H1 (cell line): ENCODE results near the gene TMEM59L. TPM values are rescaled to one million over a fixed set of nuclear protein-coding genes. Genes with fewer than 3 reads are reported as not detected.
A peak's percentile ranks its signal among the peaks of the same experiment; 100 is the strongest.

ENCODE experiments used
- CTCF ChIA-PET: fragments of 300-600 bp; sonication (Branson Sonifier 250); formaldehyde crosslinking; loops from one replicate; lab custom pipeline; 2021; ENCODE audit not compliant: partially characterized antibody; lab: Charles Lee
- POLR2A ChIA-PET: fragments of 300-600 bp; sonication (Branson Sonifier 250); formaldehyde crosslinking; loops from one replicate; lab custom pipeline; 2021; ENCODE audit warnings: inconsistent platforms; ENCODE audit not compliant: partially characterized antibody; lab: Charles Lee
- DNase-seq, 2 experiments: peaks; one replicate each; pipeline versions ENCODE4 v3.0.0 to v3.0.0-alpha.2; 2010 to 2022; ENCODE audit warnings: low spot score in 2 of 2, low read depth in 1 of 2, mixed read lengths in 1 of 2
- FAIRE-seq: peaks from 2 replicates; lab custom pipeline; 2011; peaks lifted over from hg19 to GRCh38; lab: Jason Lieb, UNC
- H2AFZ ChIP-seq: 2 replicates; pipeline ENCODE4 v1.8.1; 2012; ENCODE audit warnings: low read length, inconsistent platforms
- H2AK5ac ChIP-seq: 2 replicates; pipeline ENCODE4 v1.6.1; 2013; ENCODE audit warnings: low read depth, low read length
- H2BK120ac ChIP-seq: replicated peaks from 2 replicates; pipeline ENCODE3; 2013; ENCODE audit warnings: low read depth, low read length, inconsistent platforms
- H2BK12ac ChIP-seq: 2 replicates; pipeline ENCODE4 v1.6.1; 2013; ENCODE audit warnings: low read depth, low read length
- H2BK15ac ChIP-seq: 2 replicates; pipeline ENCODE4 v1.6.1; 2013; ENCODE audit warnings: low read length
- H2BK20ac ChIP-seq: 2 replicates; pipeline ENCODE4 v1.6.1; 2013; ENCODE audit warnings: low read length
- H2BK5ac ChIP-seq: 2 replicates; pipeline ENCODE4 v1.6.1; 2013; ENCODE audit warnings: low read depth, low read length
- H3K14ac ChIP-seq: 2 replicates; pipeline ENCODE4 v1.6.1; 2013; ENCODE audit warnings: inconsistent platforms; ENCODE audit not compliant: insufficient read length
- H3K18ac ChIP-seq: 2 replicates; pipeline ENCODE4 v1.6.1; 2013; ENCODE audit warnings: low read length; ENCODE audit errors: extremely low read depth
- H3K23ac ChIP-seq: 2 replicates; pipeline ENCODE4 v1.6.1; 2013; ENCODE audit warnings: inconsistent platforms; ENCODE audit not compliant: insufficient read length
- H3K23me2 ChIP-seq: 2 replicates; pipeline ENCODE4 v1.6.1; 2013; ENCODE audit warnings: low read depth, low read length
- H3K27ac ChIP-seq: 2 replicates; pipeline ENCODE4 v1.6.1; 2011; ENCODE audit warnings: low read depth, low read length, inconsistent platforms
- H3K27me3 ChIP-seq, 4 experiments: replicated peaks in 1 of 4; 1 replicate in 1 of 4; 2 replicates in 3 of 4; pipeline versions ENCODE4 v1.6.1 to v1.8.1; 2011 to 2013; ENCODE audit warnings: low read length in 3 of 4, mild to moderate bottlenecking in 3 of 4, inconsistent platforms in 2 of 4, mixed read lengths in 2 of 4, moderate library complexity in 1 of 4; ENCODE audit not compliant: control insufficient read depth in 3 of 4, insufficient read depth in 3 of 4; ENCODE audit errors: extremely low read depth in 1 of 4
- H3K36me3 ChIP-seq, 4 experiments: 2 replicates each; pipeline versions ENCODE4 v1.6.1 to v1.8.1; 2011 to 2013; ENCODE audit warnings: mild to moderate bottlenecking in 4 of 4, low read length in 3 of 4, moderate library complexity in 2 of 4, control low read depth in 1 of 4, inconsistent platforms in 1 of 4; ENCODE audit not compliant: insufficient read depth in 4 of 4, control insufficient read depth in 2 of 4
- H3K4ac ChIP-seq: replicated peaks from 2 replicates; pipeline ENCODE3; 2013; ENCODE audit warnings: low read length, low read depth, mixed read lengths, inconsistent platforms; ENCODE audit not compliant: insufficient read length
- H3K4me1 ChIP-seq, 4 experiments: replicated peaks in 1 of 4; 1 replicate in 1 of 4; 2 replicates in 3 of 4; pipeline versions ENCODE4 v1.6.1 to v1.8.1; 2011 to 2013; ENCODE audit warnings: low read length in 3 of 4, inconsistent platforms in 2 of 4, mixed read lengths in 1 of 4; ENCODE audit not compliant: insufficient read depth in 4 of 4, control insufficient read depth in 3 of 4
- H3K4me2 ChIP-seq, 2 experiments: 2 replicates each; pipeline versions ENCODE4 v1.6.1 to v1.8.1; 2011 to 2013; ENCODE audit warnings: low read depth in 2 of 2, low read length in 2 of 2, control low read depth in 1 of 2, inconsistent platforms in 1 of 2, mild to moderate bottlenecking in 1 of 2; ENCODE audit not compliant: insufficient read depth in 1 of 2
- H3K4me3 ChIP-seq, 4 experiments: fragments of 200-600, 300-600 bp in 1 of 4; sonication (generic), shearing (Covaris generic), sonication (Bioruptor Twin) in 1 of 4; 2 replicates each; pipeline versions ENCODE4 v1.5.1 to v1.8.1; 2011 to 2016; ENCODE audit warnings: low read length in 4 of 4, low read depth in 3 of 4, control low read depth in 2 of 4, inconsistent platforms in 2 of 4, mild to moderate bottlenecking in 2 of 4, mixed read lengths in 1 of 4, moderate library complexity in 1 of 4; ENCODE audit not compliant: insufficient read depth in 2 of 4; ENCODE audit errors: extremely low read depth in 1 of 4
- H3K56ac ChIP-seq: replicated peaks from 2 replicates; pipeline ENCODE3; 2013; ENCODE audit warnings: low read depth, mild to moderate bottlenecking, mixed read lengths, low read length, inconsistent platforms; ENCODE audit not compliant: insufficient read length
- H3K79me1 ChIP-seq: 2 replicates; pipeline ENCODE4 v1.6.1; 2013; ENCODE audit warnings: low read depth, low read length, control low read depth
- H3K79me2 ChIP-seq, 2 experiments: 2 replicates each; pipeline versions ENCODE4 v1.6.1 to v1.8.1; 2012 to 2013; ENCODE audit warnings: low read length in 2 of 2, mild to moderate bottlenecking in 2 of 2, inconsistent platforms in 1 of 2; ENCODE audit not compliant: insufficient read depth in 2 of 2, control insufficient read depth in 1 of 2
- H3K9ac ChIP-seq, 4 experiments: replicated peaks in 1 of 4; 1 replicate in 1 of 4; 2 replicates in 3 of 4; pipeline versions ENCODE4 v1.6.1 to v1.8.1; 2011 to 2013; ENCODE audit warnings: low read depth in 3 of 4, low read length in 3 of 4, control low read depth in 2 of 4, mild to moderate bottlenecking in 2 of 4, moderate library complexity in 2 of 4, inconsistent platforms in 1 of 4; ENCODE audit errors: extremely low read depth in 1 of 4
- H3K9me3 ChIP-seq, 2 experiments: 2 replicates each; pipeline versions ENCODE4 v1.6.1 to v1.8.1; 2012 to 2013; ENCODE audit warnings: mild to moderate bottlenecking in 2 of 2, moderate library complexity in 2 of 2, control low read depth in 1 of 2, inconsistent platforms in 1 of 2, low read depth in 1 of 2, low read length in 1 of 2, mixed read lengths in 1 of 2; ENCODE audit not compliant: insufficient read depth in 2 of 2
- H4K20me1 ChIP-seq, 2 experiments: replicated peaks in 1 of 2; 2 replicates each; pipeline versions ENCODE3 to v1.8.1; 2011 to 2013; ENCODE audit warnings: inconsistent platforms in 2 of 2, low read length in 2 of 2, mild to moderate bottlenecking in 1 of 2; ENCODE audit not compliant: insufficient read depth in 2 of 2, control insufficient read depth in 1 of 2
- H4K5ac ChIP-seq: 2 replicates; pipeline ENCODE4 v1.6.1; 2013; ENCODE audit warnings: low read length, low read depth, mixed read lengths, inconsistent platforms; ENCODE audit not compliant: insufficient read length
- H4K8ac ChIP-seq: 2 replicates; pipeline ENCODE4 v1.8.0; 2013; ENCODE audit warnings: mild to moderate bottlenecking, moderate library complexity, low read length, inconsistent platforms; ENCODE audit not compliant: insufficient read depth; ENCODE audit errors: extremely low read depth
- H4K91ac ChIP-seq: replicated peaks from 2 replicates; pipeline ENCODE3; 2013; ENCODE audit warnings: low read length, mixed read lengths, inconsistent platforms; ENCODE audit not compliant: insufficient read length
- BCL11A ChIP-seq, 2 experiments: IDR thresholded peaks; one replicate each; pipeline ENCODE4 v1.6.1; 2011; ENCODE audit warnings: low read depth in 2 of 2, low read length in 2 of 2, mild to moderate bottlenecking in 2 of 2
- JUN ChIP-seq: IDR thresholded peaks from 2 replicates; pipeline ENCODE4 v1.6.1; 2011; ENCODE audit warnings: low read depth, mild to moderate bottlenecking, improper control_type of control experiment, low read length
- KDM4A ChIP-seq: IDR thresholded peaks from one replicate; pipeline ENCODE4 v1.7.1; 2012; ENCODE audit warnings: low read depth, mild to moderate bottlenecking, moderate library complexity, low read length, inconsistent platforms; ENCODE audit not compliant: severe bottlenecking
- MAFK ChIP-seq: IDR thresholded peaks from 2 replicates; pipeline ENCODE4 v1.6.1; 2012; ENCODE audit warnings: low read depth, mild to moderate bottlenecking, improper control_type of control experiment, low read length
- POU5F1 ChIP-seq: IDR thresholded peaks from 2 replicates; pipeline ENCODE4 v1.6.1; 2011; ENCODE audit warnings: low read depth, mild to moderate bottlenecking, low read length, moderate library complexity
- SIN3A ChIP-seq, 2 experiments: IDR thresholded peaks in 1 of 2; conservative IDR thresholded peaks in 1 of 2; 2 replicates each; pipeline ENCODE4 v1.6.1; 2011 to 2012; ENCODE audit warnings: low read length in 2 of 2, improper control_type of control experiment in 1 of 2, low read depth in 1 of 2, mild to moderate bottlenecking in 1 of 2
- SP4 ChIP-seq: IDR thresholded peaks from 2 replicates; pipeline ENCODE4 v1.6.1; 2012; ENCODE audit warnings: low read length, inconsistent platforms
- SUZ12 ChIP-seq: fragments of 200-600 bp; sonication (generic); IDR thresholded peaks from 2 replicates; pipeline ENCODE4 v1.6.1; 2012; ENCODE audit warnings: mild to moderate bottlenecking, inconsistent platforms, low read length, moderate library complexity, mixed read lengths
- TBP ChIP-seq: IDR thresholded peaks from 2 replicates; pipeline ENCODE4 v1.6.1; 2011; ENCODE audit warnings: low read depth, low read length, improper control_type of control experiment
- ZNF274 ChIP-seq: IDR thresholded peaks from 2 replicates; pipeline ENCODE4 v1.7.0; 2012; ENCODE audit warnings: low read length, borderline replicate concordance; ENCODE audit errors: extremely low read depth
- WGBS, 2 experiments: shearing (Covaris generic) in 1 of 2; methylation state at CpG; one replicate each; pipeline versions ENCODE4 v1.1.6 to v1.1.7; 2013 to 2015; ENCODE audit warnings: low lambda C conversion rate in 2 of 2, mixed read lengths in 2 of 2, inconsistent platforms in 1 of 2, low coverage in 1 of 2, missing lambda C conversion rate in 1 of 2; ENCODE audit not compliant: insufficient replicate concordance in 2 of 2, insufficient coverage in 1 of 2, insufficient read length in 1 of 2; ENCODE audit errors: extremely low coverage in 1 of 2, missing lambda C conversion rate in 1 of 2; 5-methylcytosine and 5-hydroxymethylcytosine counted together
- polyA plus RNA-seq, 7 experiments: library from polyadenylated mRNA; depleted of rRNA in 3 of 7; stranded (reverse) in 5 of 7; unstranded in 2 of 7; fragments of >200 nt in 5 of 7; fragments of 200-250 nt in 2 of 7; gene quantifications; 1 replicate in 5 of 7; 2 replicates in 1 of 7; 4 replicates in 1 of 7; pipeline versions ENCODE4 v1.2.1 to v1.2.3, GENCODE V29; 2011 to 2013; ENCODE audit warnings: missing spikeins in 2 of 7, mixed read lengths in 2 of 7
- total RNA-seq: library from RNA; stranded (reverse); fragmentation: NEBNext Ultra II Directional; extraction: Animal tissue kit (Norgen Biotek cat#: 25700); gene quantifications from 2 replicates; pipeline ENCODE4 v1.2.1, GENCODE V29; 2021

Gene TMEM59L
- total and polyA plus RNA-seq, 2 of the 8 experiments (the other 6 are each of a cell fraction or from before 2014, with no cell fraction given), result 4.0 to 12.2 TPM

- Histone ChIP-seq H4K5ac (no peak overlapping the region), H3K4me1 (peaks cover 10 to 31% (median 23%) of the 10 kb centered on the region in 4 experiments), H3K9ac (no peak overlapping the region), H4K91ac (peak overlapping the region; percentile 80), H3K9me3 (no peaks in the 10 kb centered on the region), H2AK5ac (no peak overlapping the region; the same call in 1 of the 2 replicates), H3K23ac (no peak overlapping the region), H3K4me2 (peak overlapping the region; percentile 63 to 83), H2BK20ac (no peak overlapping the region; the same call in 1 of the 2 replicates), H3K23me2 (peaks cover 6% of the 10 kb centered on the region; the same call in 1 of the 2 replicates), H2AFZ (no peak overlapping the region), H3K4ac (peak overlapping the region; percentile 46), H3K18ac (peak overlapping the region; percentile 97), H3K27ac (no peak overlapping the region), H3K79me2 (no peaks in the 10 kb centered on the region), H3K4me3 (peak overlapping the region in 3 of 4 experiments; percentile 26 to 53 (median 36); a peak in 5 of 8 replicates), H2BK5ac (no peak overlapping the region), H2BK12ac (peak overlapping the region; percentile 84; the same call in 1 of the 2 replicates), H2BK15ac (no peak overlapping the region), H3K27me3 (peaks cover 53 to 69% (median 66%) of the 10 kb centered on the region in 4 experiments), H3K79me1 (no peaks in the 10 kb centered on the region), H2BK120ac (no peak overlapping the region), H3K14ac (no peak overlapping the region), H4K20me1 (peaks cover 0 to 11% of the 10 kb centered on the region in 2 experiments), H3K36me3 (peaks cover 0 to 14% (median 0%) of the 10 kb centered on the region in 4 experiments; a peak in 1 of 8 replicates), H3K56ac (no peak overlapping the region), H4K8ac (peak overlapping the region; percentile 39)
- ChIA-PET CTCF (interaction anchor here (1.1 to 3.5 kb wide), 7 partner anchors 10 to 137 kb away, joined by 3 to 31 read pairs (median 5); partner anchors contain the start of gene REX1BD), POLR2A (interaction anchor here (0.5 to 3.3 kb wide), 5 partner anchors 10 to 1164 kb away, joined by 3 to 23 read pairs (median 6); partner anchors contain the start of genes REX1BD and UBA52)
- DNase-seq (peak in 1 of 2 experiments; percentile 74), FAIRE-seq (no peak)
- 8% methylated on average over 16 of the region's 32 CpGs; no CpG with 5 or more reads in 1 of the 2 experiments for WGBS, 2 experiments
- TF ChIP-seq SIN3A (conservative IDR thresholded peaks at IDR 0.05 in 1 of 2, IDR thresholded peaks at IDR 0.05 in 1 of 2; ENCODE audit: low read depth in 1 of 2, low read length in 2 of 2), result no peak
- TF ChIP-seq MAFK, result no peak
- TF ChIP-seq KDM4A, result peak; percentile 27
- no peak for TF ChIP-seq BCL11A (IDR thresholded peaks at IDR 0.05; ENCODE audit: low read depth in 2 of 2, low read length in 2 of 2)
- TF ChIP-seq TBP, result no peak
- TF ChIP-seq ZNF274, result no peak
- no peak for TF ChIP-seq JUN
- no peak for TF ChIP-seq POU5F1
- peak; percentile 9; the same call in 1 of the 2 replicates for TF ChIP-seq SUZ12
- no peak for TF ChIP-seq SP4
Observed at GRCh38 chr19:18603255-18603957, 9.3 kb upstream of the TMEM59L start.
